H54 (cell line): ENCODE results near the gene PON1.
A peak's percentile ranks its signal among the peaks of the same experiment; 100 is the strongest.

Source experiments
- DNase-seq: peaks from one replicate; pipeline ENCODE4 v3.0.0; 2011; ENCODE audit warnings: low spot score, mixed read lengths; ENCODE audit not compliant: insufficient read length
- FAIRE-seq: peaks from 3 replicates; lab custom pipeline; 2011; peaks lifted over from hg19 to GRCh38; lab: Jason Lieb, UNC
- POLR2A ChIP-seq: IDR thresholded peaks from 2 replicates; pipeline ENCODE4 v1.6.1; 2011; ENCODE audit warnings: low read depth, mild to moderate bottlenecking, low read length

Gene PON1

GRCh38 chr7:95298091-95298490, 26.2 kb downstream of the PON1 start:
- DNase-seq (no peak), FAIRE-seq (no peak)
- no peak for TF ChIP-seq POLR2A

- no peak for TF ChIP-seq POLR2A
- DNase-seq, result no peak
- no peak for FAIRE-seq
Measured at GRCh38 chr7:95297041-95297440, 27.3 kb downstream of the PON1 start.

- DNase-seq (no peak), FAIRE-seq (no peak)
- TF ChIP-seq POLR2A, result no peak
Measured at GRCh38 chr7:95296456-95296855, 27.9 kb downstream of the PON1 start.

GRCh38 chr7:95295397-95295796, 28.9 kb downstream of the PON1 start:
- DNase-seq (no peak), FAIRE-seq (no peak)
- TF ChIP-seq POLR2A, result no peak

- FAIRE-seq (no peak), DNase-seq (no peak)
- no peak for TF ChIP-seq POLR2A
Measured at GRCh38 chr7:95290166-95290830, 34.0 kb downstream of the PON1 start.

- FAIRE-seq (no peak), DNase-seq (no peak)
- TF ChIP-seq POLR2A, result no peak
Measured at GRCh38 chr7:95286096-95286495, 38.2 kb downstream of the PON1 start.

- no peak for DNase-seq
- no peak for TF ChIP-seq POLR2A
- no peak for FAIRE-seq
Measured at GRCh38 chr7:95279417-95279816, 44.9 kb downstream of the PON1 start.

- no peak for DNase-seq
- FAIRE-seq, result no peak
- TF ChIP-seq POLR2A, result no peak
Measured at GRCh38 chr7:95276114-95276513, 48.2 kb downstream of the PON1 start.

- TF ChIP-seq POLR2A, result no peak
- DNase-seq, result no peak
Measured at GRCh38 chr7:95269640-95270039, 54.7 kb downstream of the PON1 start.

GRCh38 chr7:95267754-95268153, 56.6 kb downstream of the PON1 start:
- no peak for DNase-seq
- peak; percentile 15 for FAIRE-seq
- no peak for TF ChIP-seq POLR2A

More at GRCh38 chr7:95269640-95270039, 54.7 kb downstream of the PON1 start:
- FAIRE-seq, result no peak

GRCh38 chr7:95265634-95266033, 58.7 kb downstream of the PON1 start:
- DNase-seq, result no peak
- no peak for TF ChIP-seq POLR2A
- no peak for FAIRE-seq

- DNase-seq, result no peak
- no peak for FAIRE-seq
- no peak for TF ChIP-seq POLR2A
Measured at GRCh38 chr7:95264363-95264891, 59.9 kb downstream of the PON1 start.

- no peak for DNase-seq
- no peak for TF ChIP-seq POLR2A
- no peak for FAIRE-seq
Measured at GRCh38 chr7:95263785-95264362, 60.5 kb downstream of the PON1 start.

GRCh38 chr7:95262875-95263274, 61.5 kb downstream of the PON1 start:
- no peak for DNase-seq
- no peak for FAIRE-seq
- TF ChIP-seq POLR2A, result no peak

GRCh38 chr7:95261895-95262415, 62.4 kb downstream of the PON1 start:
- FAIRE-seq (no peak), DNase-seq (no peak)
- no peak for TF ChIP-seq POLR2A

- no peak for TF ChIP-seq POLR2A
- FAIRE-seq, result no peak
- no peak for DNase-seq
Measured at GRCh38 chr7:95255691-95256090, 68.6 kb downstream of the PON1 start.
